CD4-positive, alpha-beta memory T cell (primary cell): ENCODE measurements around the gene PKP3. TPM values are rescaled to one million over a fixed set of nuclear protein-coding genes. Genes with fewer than 3 reads are reported as not detected.

Source experiments
- CTCF ChIA-PET: fragments of 350-600 bp; sonication (Branson Sonifier 250); formaldehyde crosslinking; loops from one replicate; lab custom pipeline; 2021; ENCODE audit warnings: inconsistent platforms; ENCODE audit not compliant: partially characterized antibody; lab: Charles Lee
- POLR2A ChIA-PET: fragments of 350-600 bp; sonication (Branson Sonifier 250); formaldehyde crosslinking; loops from one replicate; lab custom pipeline; 2021; ENCODE audit not compliant: partially characterized antibody; lab: Charles Lee
- DNase-seq, 5 donors: peaks; one replicate each; pipeline versions ENCODE4 v3.0.0 to v3.0.0-alpha.2; 2020 to 2022; ENCODE audit warnings: mixed read lengths in 1 of 5
- H3K27ac ChIP-seq: one replicate; pipeline ENCODE4 v1.7.0; 2013; ENCODE audit warnings: low read depth, low read length
- H3K27me3 ChIP-seq: 2 replicates; pipeline ENCODE4 v1.7.0; 2013; ENCODE audit warnings: mild to moderate bottlenecking, low read length, moderate library complexity; ENCODE audit not compliant: insufficient read depth
- H3K36me3 ChIP-seq: 2 replicates; pipeline ENCODE4 v1.7.0; 2013; ENCODE audit warnings: mild to moderate bottlenecking, low read length, moderate library complexity; ENCODE audit not compliant: insufficient read depth
- H3K4me1 ChIP-seq: 2 replicates; pipeline ENCODE4 v1.7.0; 2013; ENCODE audit warnings: mild to moderate bottlenecking, low read length, moderate library complexity; ENCODE audit not compliant: insufficient read depth
- H3K4me3 ChIP-seq, 2 donors: one replicate each; pipeline ENCODE4 v1.7.0; 2013; ENCODE audit warnings: low read length in 2 of 2, mild to moderate bottlenecking in 1 of 2
- H3K9me3 ChIP-seq, 2 donors: one replicate each; pipeline ENCODE4 v1.7.0; 2013; ENCODE audit warnings: low read length in 2 of 2, control low read depth in 1 of 2; ENCODE audit not compliant: control insufficient read depth in 1 of 2
- H3K27ac Mint-ChIP-seq, 7 donors: one replicate each; pipeline ENCODE4 v1.8.0; 2020 to 2021; ENCODE audit warnings: mixed read lengths in 7 of 7, mild to moderate bottlenecking in 6 of 7, inconsistent platforms in 3 of 7, moderate library complexity in 3 of 7
- H3K27me3 Mint-ChIP-seq, 2 donors: one replicate each; pipeline ENCODE4 v1.8.0; 2020 to 2021; ENCODE audit warnings: mixed read lengths in 2 of 2
- H3K36me3 Mint-ChIP-seq, 2 donors: one replicate each; pipeline ENCODE4 v1.8.0; 2020 to 2021; ENCODE audit warnings: mixed read lengths in 2 of 2, inconsistent platforms in 1 of 2, mild to moderate bottlenecking in 1 of 2
- H3K4me1 Mint-ChIP-seq, 4 donors: one replicate each; pipeline ENCODE4 v1.8.0; 2020 to 2021; ENCODE audit warnings: mixed read lengths in 4 of 4, mild to moderate bottlenecking in 1 of 4
- H3K4me3 Mint-ChIP-seq, 8 donors: one replicate each; pipeline ENCODE4 v1.8.0; 2020 to 2021; ENCODE audit warnings: mixed read lengths in 8 of 8, mild to moderate bottlenecking in 7 of 8, moderate library complexity in 6 of 8, inconsistent platforms in 3 of 8
- H3K9me3 Mint-ChIP-seq, 8 donors: one replicate each; pipeline ENCODE4 v1.8.0; 2020 to 2021; ENCODE audit warnings: mixed read lengths in 8 of 8, mild to moderate bottlenecking in 5 of 8, inconsistent platforms in 3 of 8, moderate library complexity in 1 of 8
- intact Hi-C: fragments of 100-400 bp; cut with micrococcal nuclease; formaldehyde crosslinking; loops from one replicate; pipeline ENCODE4 v1.15.1; 2023
- polyA plus RNA-seq, 2 donors: library from polyadenylated mRNA; unstranded; fragments of 300-500 nt; fragmentation: Illumina TruSeq; gene quantifications; one replicate each; pipeline ENCODE4 v1.2.3, GENCODE V29; 2021
- total RNA-seq, 2 experiments: library from RNA; stranded (reverse); gene quantifications; one replicate each; pipeline ENCODE4 v1.2.3, GENCODE V29; 2021

PKP3 gene
- total and polyA plus RNA-seq, 4 experiments from 2014 or later = 0.14 TPM; not detected in 3

DNA sequence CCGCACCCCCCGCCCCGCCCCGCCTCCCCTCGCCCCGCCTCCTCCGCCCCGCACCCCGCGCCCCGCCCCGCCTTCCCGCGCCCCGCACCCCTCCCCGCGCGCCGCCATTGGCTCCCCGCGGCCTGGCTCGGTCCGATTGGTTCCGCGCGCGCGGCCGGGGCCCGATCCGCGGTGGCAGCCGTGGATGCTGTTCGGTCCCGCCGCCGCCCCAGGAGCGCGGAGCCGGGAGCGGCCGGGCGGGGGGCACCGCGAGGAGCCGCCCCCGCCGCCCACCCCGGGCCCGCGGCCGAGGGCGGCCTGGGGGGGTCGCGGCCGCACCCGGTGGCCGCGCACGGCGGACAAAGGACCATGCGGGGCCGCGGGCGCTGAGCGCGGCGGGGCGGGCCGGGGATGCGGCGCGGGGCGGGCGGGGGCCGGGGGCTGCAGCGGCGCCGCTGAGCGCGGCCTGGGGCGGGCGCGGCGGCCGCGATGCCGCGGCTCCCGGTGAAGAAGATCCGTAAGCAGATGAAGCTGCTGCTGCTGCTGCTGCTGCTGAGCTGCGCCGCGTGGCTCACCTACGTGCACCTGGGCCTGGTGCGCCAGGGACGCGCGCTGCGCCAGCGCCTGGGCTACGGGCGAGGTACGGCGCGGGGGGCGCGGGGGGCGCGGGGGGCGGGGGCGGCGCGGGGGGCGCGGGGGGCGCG, 24.5 kb upstream of the PKP3 start, which contains the start of gene B4GALNT4:
TSS of gene B4GALNT4 (plus strand) at position 164 of the 683 bp plus-strand sequence. CDS start at position 469, 305 bp downstream.
- Mint-ChIP-seq H3K4me1 (peaks cover 7 to 22% (median 13%) of the 10 kb centered on the region in 4 donors), H3K9me3 (peaks cover 0 to 3% (median 0%) of the 10 kb centered on the region in 8 donors), H3K27ac (peak within 1 kb of the TSS in 5 of 7 donors; percentile 61 to 91 (median 67)), H3K4me3 (peak within 1 kb of the TSS; percentile 75 to 86 (median 81)), H3K27me3 (peaks cover 18 to 27% of the 10 kb centered on the region in 2 donors), H3K36me3 (peaks cover 0 to 5% of the 10 kb centered on the region in 2 donors)
- Histone ChIP-seq H3K4me3 (no peak within 1 kb of the TSS), H3K4me1 (peaks cover 15% of the 10 kb centered on the region), H3K36me3 (no peaks in the 10 kb centered on the region), H3K27me3 (peaks cover 22% of the 10 kb centered on the region), H3K9me3 (no peaks in the 10 kb centered on the region), H3K27ac (no peak within 1 kb of the TSS)
- POLR2A ChIA-PET = interaction anchor here (1.0 kb wide), 2 partner anchors 137 to 162 kb away, joined by 3 read pairs; partner anchors contain the start of genes BET1L and RIC8A
- CTCF ChIA-PET = no interaction called here
- peak in 3 of 5 donors; percentile 21 to 55 (median 33) for DNase-seq
- intact Hi-C loops = no loop called here

DNA sequence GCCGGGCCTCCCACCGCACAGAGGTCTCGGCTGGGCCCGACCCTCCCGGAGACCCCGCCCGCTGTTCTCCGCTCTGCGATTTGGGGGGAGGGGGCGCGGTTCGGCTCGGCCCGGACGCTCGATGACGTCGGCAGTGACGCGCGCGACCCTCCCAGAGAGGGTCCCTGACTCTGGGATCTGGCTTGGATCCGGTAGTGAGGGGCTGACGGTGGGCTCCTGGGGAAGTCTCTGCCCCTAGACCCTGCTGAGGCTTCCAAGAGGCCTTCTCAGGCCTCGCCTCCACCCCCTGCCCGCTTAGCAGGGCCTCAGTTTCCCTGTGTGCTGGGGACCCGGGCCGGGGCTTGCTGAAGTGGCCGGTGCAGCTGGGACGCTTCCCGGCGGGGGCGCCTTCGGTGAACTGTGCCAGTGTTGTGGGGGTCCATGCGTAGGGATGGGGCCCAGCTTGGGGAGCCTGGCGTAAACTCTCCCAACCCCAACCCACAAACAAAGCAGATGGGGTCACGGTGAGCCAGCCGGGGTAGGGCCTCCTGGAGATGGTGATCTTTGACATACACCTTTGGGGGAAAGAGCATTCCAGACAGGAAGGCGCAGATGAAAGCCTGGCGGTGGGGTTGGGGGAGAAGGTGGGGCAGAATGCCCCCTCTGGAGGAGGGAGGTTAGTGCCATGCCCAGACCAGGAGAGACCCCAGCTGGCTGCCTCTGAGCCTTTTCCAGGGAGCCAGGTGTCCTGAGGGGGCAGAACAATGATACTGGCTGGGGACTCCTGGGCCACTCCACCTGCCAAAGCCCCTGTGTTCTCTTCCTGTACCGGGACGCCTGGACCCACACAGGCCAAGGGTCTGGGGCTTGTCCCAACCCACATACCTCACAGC, 23.7 kb upstream of the PKP3 start:
- Histone ChIP-seq H3K4me3 (no peak overlapping the region), H3K27me3 (peaks cover 22% of the 10 kb centered on the region), H3K27ac (no peak overlapping the region), H3K36me3 (no peaks in the 10 kb centered on the region), H3K4me1 (peaks cover 12% of the 10 kb centered on the region), H3K9me3 (no peaks in the 10 kb centered on the region)
- peaks cover 18 to 27% of the 10 kb centered on the region in 2 donors for H3K27me3 Mint-ChIP-seq
- intact Hi-C loops = no loop called here
- H3K4me3 Mint-ChIP-seq = peak overlapping the region; percentile 44 to 77 (median 58)
- peaks cover 5 to 22% (median 11%) of the 10 kb centered on the region in 4 donors for H3K4me1 Mint-ChIP-seq
- DNase-seq = no peak
- peak overlapping the region in 3 of 7 donors; percentile 36 to 64 (median 59) for H3K27ac Mint-ChIP-seq
- CTCF ChIA-PET = interaction anchor here (0.9 kb wide), 1 partner anchor 9 kb away, joined by 3 read pairs; no protein-coding TSS in a partner anchor
- H3K9me3 Mint-ChIP-seq = peaks cover 0 to 1% (median 0%) of the 10 kb centered on the region in 8 donors
- POLR2A ChIA-PET = interaction anchor here (1.0 to 1.2 kb wide), 2 partner anchors 47 to 163 kb away, joined by 3 read pairs; partner anchors contain the start of genes BET1L and RIC8A
- H3K36me3 Mint-ChIP-seq = peaks cover 0 to 5% of the 10 kb centered on the region in 2 donors

DNA sequence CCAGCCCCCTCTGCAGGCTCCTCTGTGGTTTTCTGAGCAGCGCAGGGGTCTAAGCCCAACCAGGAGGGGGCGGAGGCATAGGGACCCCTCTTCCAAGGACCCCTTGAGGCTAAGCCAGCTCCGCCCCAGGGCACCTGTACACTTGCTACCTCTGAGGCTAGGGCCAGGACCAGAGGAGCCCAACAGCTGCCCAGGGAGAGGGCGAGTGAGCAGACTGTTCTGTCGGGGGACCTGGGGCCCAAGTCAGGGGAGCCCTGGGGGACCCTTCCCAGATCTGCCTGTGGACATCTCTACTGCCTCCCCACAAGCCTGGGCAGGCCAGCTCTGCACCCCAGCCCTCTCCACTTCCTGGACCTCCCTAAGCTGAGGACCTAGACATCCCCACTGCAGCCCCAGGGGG, 23.0 kb upstream of the PKP3 start:
- peaks cover 5 to 22% (median 11%) of the 10 kb centered on the region in 4 donors for H3K4me1 Mint-ChIP-seq
- Histone ChIP-seq H3K36me3 (no peaks in the 10 kb centered on the region), H3K4me1 (peaks cover 12% of the 10 kb centered on the region), H3K27ac (no peak overlapping the region), H3K27me3 (peaks cover 22% of the 10 kb centered on the region), H3K9me3 (no peaks in the 10 kb centered on the region), H3K4me3 (no peak overlapping the region)
- H3K27me3 Mint-ChIP-seq = peaks cover 17 to 25% of the 10 kb centered on the region in 2 donors
- peaks cover 0 to 1% (median 0%) of the 10 kb centered on the region in 8 donors for H3K9me3 Mint-ChIP-seq
- intact Hi-C loops = no loop called here
- ChIA-PET POLR2A (interaction anchor here (1.2 kb wide), 1 partner anchor 46 kb away, joined by 3 read pairs; no protein-coding TSS in a partner anchor), CTCF (interaction anchor here (0.9 kb wide), 1 partner anchor 9 kb away, joined by 3 read pairs; no protein-coding TSS in a partner anchor)
- peak overlapping the region in 2 of 7 donors; percentile 29 to 64 for H3K27ac Mint-ChIP-seq
- H3K4me3 Mint-ChIP-seq = peak overlapping the region in 3 of 8 donors; percentile 21 to 77 (median 36)
- peaks cover 0 to 5% of the 10 kb centered on the region in 2 donors for H3K36me3 Mint-ChIP-seq
- no peak for DNase-seq

DNA sequence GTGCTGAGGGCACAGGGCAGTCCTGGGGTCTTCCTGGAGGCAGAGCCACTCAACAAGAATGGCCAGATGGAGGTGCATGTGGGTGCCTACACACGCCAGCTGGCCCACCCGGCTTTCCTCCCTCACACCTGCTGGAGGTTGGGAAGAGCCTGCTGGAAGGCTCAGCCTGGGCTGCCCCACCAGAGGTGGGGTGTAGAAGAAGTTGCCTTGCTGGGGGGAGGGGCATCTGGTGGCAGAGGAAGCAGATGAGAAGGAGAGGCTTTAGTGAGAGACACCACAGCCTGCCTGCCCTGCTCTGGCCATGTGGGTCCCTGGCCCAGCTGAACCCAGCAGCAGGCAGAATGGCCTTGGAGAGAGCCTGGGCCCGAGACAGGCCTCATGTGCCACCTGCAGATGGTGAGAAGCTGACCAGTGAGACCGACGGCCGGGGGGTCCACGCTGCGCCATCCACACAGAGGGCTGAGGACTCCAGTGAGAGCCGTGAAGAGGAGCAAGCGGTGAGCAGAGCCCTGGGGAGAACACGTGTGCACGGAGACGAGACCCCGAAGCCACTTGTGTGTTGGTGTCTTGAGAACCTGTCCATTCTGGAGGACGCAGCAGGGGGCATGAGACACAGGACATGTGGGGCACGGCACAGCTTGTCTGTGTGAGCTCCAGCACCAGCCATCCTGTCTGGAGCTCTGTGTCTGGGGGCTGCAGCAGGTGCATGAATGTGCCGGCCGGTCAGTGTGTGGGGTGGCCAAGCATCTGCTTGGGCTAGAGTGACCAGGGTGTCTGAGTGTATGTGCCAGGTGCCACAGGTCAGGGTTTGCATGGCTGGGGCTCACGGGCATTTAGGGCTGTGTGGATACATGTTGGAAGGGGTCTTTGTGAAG, 22.1 kb upstream of the PKP3 start:
- Histone ChIP-seq H3K27me3 (peaks cover 16% of the 10 kb centered on the region), H3K27ac (no peak overlapping the region), H3K36me3 (no peaks in the 10 kb centered on the region), H3K9me3 (no peaks in the 10 kb centered on the region), H3K4me1 (peaks cover 12% of the 10 kb centered on the region), H3K4me3 (no peak overlapping the region)
- H3K27ac Mint-ChIP-seq = peak overlapping the region in 3 of 7 donors; percentile 13 to 63 (median 29)
- peaks cover 0 to 5% of the 10 kb centered on the region in 2 donors for H3K36me3 Mint-ChIP-seq
- peaks cover 5 to 22% (median 11%) of the 10 kb centered on the region in 4 donors for H3K4me1 Mint-ChIP-seq
- H3K4me3 Mint-ChIP-seq = no peak overlapping the region
- no peak for DNase-seq
- H3K27me3 Mint-ChIP-seq = peaks cover 12 to 19% of the 10 kb centered on the region in 2 donors
- H3K9me3 Mint-ChIP-seq = peaks cover 0 to 1% (median 0%) of the 10 kb centered on the region in 8 donors
- POLR2A ChIA-PET = interaction anchor here (1.2 kb wide), 1 partner anchor 45 kb away, joined by 3 read pairs; no protein-coding TSS in a partner anchor
- CTCF ChIA-PET = interaction anchor here (0.9 kb wide), 1 partner anchor 10 kb away, joined by 3 read pairs; no protein-coding TSS in a partner anchor
- intact Hi-C loops = no loop called here

DNA sequence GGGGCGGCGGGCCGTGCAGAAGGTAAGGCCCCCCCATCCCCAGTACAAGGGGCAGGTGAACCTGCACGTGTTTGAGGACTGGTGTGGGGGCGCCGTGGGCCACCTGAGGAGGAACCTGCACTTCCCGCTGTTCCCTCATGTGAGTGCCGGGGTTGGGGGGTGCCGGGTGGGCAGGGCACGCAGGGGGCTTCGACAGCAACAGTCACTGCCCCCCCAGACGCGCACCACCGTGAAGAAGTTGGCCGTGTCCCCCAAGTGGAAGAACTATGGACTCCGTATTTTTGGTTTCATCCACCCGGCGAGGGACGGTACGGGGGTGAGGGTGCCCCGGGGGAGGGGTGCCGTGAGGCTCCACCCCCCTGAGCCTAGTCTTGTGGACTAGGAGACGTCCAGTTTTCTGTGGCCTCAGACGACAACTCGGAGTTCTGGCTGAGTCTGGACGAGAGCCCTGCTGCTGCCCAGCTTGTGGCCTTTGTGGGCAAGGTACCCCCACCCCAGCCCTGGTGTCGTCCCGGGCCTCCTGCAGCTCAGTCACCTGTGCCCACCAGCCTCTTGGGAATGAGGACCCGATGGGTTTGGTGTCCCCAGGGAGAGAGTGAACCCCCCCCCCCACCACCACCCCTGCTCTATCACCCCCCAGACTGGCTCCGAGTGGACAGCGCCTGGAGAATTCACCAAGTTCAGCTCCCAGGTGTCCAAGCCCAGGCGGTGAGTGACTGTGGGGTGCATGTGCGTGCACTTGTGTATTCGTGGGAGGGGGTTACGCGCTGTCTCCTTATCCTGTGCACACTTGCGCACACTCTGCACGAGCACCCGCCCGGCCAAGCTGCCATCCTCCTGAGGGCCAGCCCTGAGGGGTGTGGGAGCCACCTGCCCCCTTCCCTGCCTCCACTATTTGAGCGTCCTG, 20.9 kb upstream of the PKP3 start:
- Histone ChIP-seq H3K9me3 (no peaks in the 10 kb centered on the region), H3K36me3 (no peaks in the 10 kb centered on the region), H3K4me3 (no peak overlapping the region), H3K27me3 (peaks cover 6% of the 10 kb centered on the region), H3K4me1 (peaks cover 11% of the 10 kb centered on the region), H3K27ac (no peak overlapping the region)
- POLR2A ChIA-PET = no interaction called here
- CTCF ChIA-PET = no interaction called here
- intact Hi-C loops = no loop called here
- peaks cover 0 to 1% (median 0%) of the 10 kb centered on the region in 8 donors for H3K9me3 Mint-ChIP-seq
- peak in 1 of 5 donors; percentile 23 for DNase-seq
- H3K27ac Mint-ChIP-seq = no peak overlapping the region
- no peak overlapping the region for H3K4me3 Mint-ChIP-seq
- peaks cover 4 to 13% (median 8%) of the 10 kb centered on the region in 4 donors for H3K4me1 Mint-ChIP-seq
- peaks cover 3 to 9% of the 10 kb centered on the region in 2 donors for H3K27me3 Mint-ChIP-seq
- H3K36me3 Mint-ChIP-seq = no peaks in the 10 kb centered on the region
